ENCODE data around the gene BUD31. TPM values are rescaled to one million over a fixed set of nuclear protein-coding genes. Genes with fewer than 3 reads are reported as not detected.

The BUD31 gene
- total and polyA plus RNA-seq, 9 of the 15 experiments (the other 6 are each of a cell fraction or from before 2014, with no cell fraction given) = 105 to 342 (median 247) TPM

DNA sequence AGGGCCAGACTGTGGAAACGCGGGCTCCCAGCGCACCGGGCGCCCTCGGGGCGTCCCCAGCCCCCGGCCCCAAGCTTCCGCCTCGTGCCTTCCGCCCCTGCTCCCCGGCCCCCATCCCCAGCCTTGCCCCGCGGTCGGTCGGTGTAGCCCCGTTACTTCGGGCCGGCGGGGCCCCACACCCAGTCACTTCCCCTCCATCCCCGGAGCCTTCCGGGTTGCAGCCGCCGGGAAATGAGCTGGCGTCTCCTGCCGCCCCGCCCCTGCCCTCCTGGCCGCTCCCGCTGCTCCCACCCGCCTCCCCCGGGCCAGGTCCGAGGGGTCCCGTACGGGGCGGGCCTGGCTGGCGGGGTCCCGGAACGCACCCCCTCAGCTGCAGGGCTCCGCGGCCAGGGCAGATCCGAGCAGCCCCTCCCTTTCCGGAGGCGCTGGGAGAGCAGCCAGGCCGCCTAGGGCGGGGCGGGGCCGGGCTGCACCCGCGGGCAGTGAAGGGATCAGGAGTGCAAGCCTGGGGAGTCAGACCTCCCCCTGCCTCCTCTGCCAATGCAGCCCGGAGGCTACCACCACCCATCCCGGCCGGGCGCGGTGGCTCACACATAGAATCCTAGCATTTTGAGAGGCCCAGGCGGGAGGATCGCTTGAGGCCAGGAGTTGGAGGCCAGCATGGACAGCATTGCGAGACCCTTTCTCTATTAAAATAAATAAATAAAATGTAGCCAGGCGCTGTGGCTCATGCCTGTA, 33.5 kb upstream of the BUD31 start (continued):
- TF ChIP-seq ZBTB40 (IDR thresholded peaks at IDR 0.05) (peak; percentile 69), ZBTB40 (CRISPR knock-in tag; IDR thresholded peaks at IDR 0.05) (no peak), ZNF408 (CRISPR knock-in tag; IDR thresholded peaks at IDR 0.05; ENCODE audit: low read depth) (no peak), KDM5B (IDR thresholded peaks at IDR 0.05; ENCODE audit: insufficient replicate concordance, low read depth, low read length) (no peak), KLF6 (CRISPR knock-in tag; IDR thresholded peaks at IDR 0.05; ENCODE audit: borderline replicate concordance) (no peak), DPF2 (IDR thresholded peaks at IDR 0.05) (peak; percentile 29; the same call in 1 of the 2 replicates), TCF3 (CRISPR knock-in tag; IDR thresholded peaks at IDR 0.05) (no peak), KLF1 (tag; IDR thresholded peaks at IDR 0.05) (no peak), BRCA1 (IDR thresholded peaks at IDR 0.05) (no peak), BRCA1 (CRISPR knock-in tag; IDR thresholded peaks at IDR 0.05) (no peak), ZNF551 (CRISPR knock-in tag; IDR thresholded peaks at IDR 0.05) (no peak), SPI1 (IDR thresholded peaks at IDR 0.05; ENCODE audit: borderline replicate concordance, low read depth, low read length) (peak; percentile 69), NR2C1 (IDR thresholded peaks at IDR 0.05) (no peak), NR2C1 (tag; IDR thresholded peaks at IDR 0.05) (no peak), HOXB6 (CRISPR knock-in tag; IDR thresholded peaks at IDR 0.05; ENCODE audit: borderline replicate concordance) (no peak), ZSCAN29 (IDR thresholded peaks at IDR 0.05) (no peak), LEF1 (IDR thresholded peaks at IDR 0.05) (no peak), RFX1 (IDR thresholded peaks at IDR 0.05) (no peak), TFAP4 (CRISPR knock-in tag; IDR thresholded peaks at IDR 0.05; ENCODE audit: borderline replicate concordance) (peak; percentile 80)
- TF ChIP-seq, protein P1, sequence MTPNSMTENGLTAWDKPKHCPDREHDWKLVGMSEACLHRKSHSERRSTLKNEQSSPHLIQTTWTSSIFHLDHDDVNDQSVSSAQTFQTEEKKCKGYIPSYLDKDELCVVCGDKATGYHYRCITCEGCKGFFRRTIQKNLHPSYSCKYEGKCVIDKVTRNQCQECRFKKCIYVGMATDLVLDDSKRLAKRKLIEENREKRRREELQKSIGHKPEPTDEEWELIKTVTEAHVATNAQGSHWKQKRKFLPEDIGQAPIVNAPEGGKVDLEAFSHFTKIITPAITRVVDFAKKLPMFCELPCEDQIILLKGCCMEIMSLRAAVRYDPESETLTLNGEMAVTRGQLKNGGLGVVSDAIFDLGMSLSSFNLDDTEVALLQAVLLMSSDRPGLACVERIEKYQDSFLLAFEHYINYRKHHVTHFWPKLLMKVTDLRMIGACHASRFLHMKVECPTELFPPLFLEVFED (CRISPR knock-in tag; conservative IDR thresholded peaks at IDR 0.05) = no peak
